ENCODE measurements around the gene ZCCHC24.

Gene ZCCHC24

GRCh38 chr10:79430325-79430905, 15.0 kb downstream of the ZCCHC24 start:
- TF ChIP-seq CTCF (IDR thresholded peaks at IDR 0.05; ENCODE audit: low read depth, low read length), result no peak
- no peak overlapping the region for H3K4me3 ChIP-seq (ENCODE audit: low read depth, low read length)

GRCh38 chr10:79429751-79430150, 15.7 kb downstream of the ZCCHC24 start:
- no peak for TF ChIP-seq CTCF (IDR thresholded peaks at IDR 0.05; ENCODE audit: low read depth, low read length)
- H3K4me3 ChIP-seq (ENCODE audit: low read depth, low read length), result no peak overlapping the region

- no peak for TF ChIP-seq CTCF (IDR thresholded peaks at IDR 0.05; ENCODE audit: low read depth, low read length)
- H3K4me3 ChIP-seq (ENCODE audit: low read depth, low read length), result no peak overlapping the region
These were observed 17.5 kb downstream of the ZCCHC24 start for GRCh38 chr10:79427965-79428364.

- TF ChIP-seq CTCF (IDR thresholded peaks at IDR 0.05; ENCODE audit: low read depth, low read length), result no peak
These were observed 20.3 kb downstream of the ZCCHC24 start for GRCh38 chr10:79425074-79425532.

GRCh38 chr10:79424221-79425073, 21.0 kb downstream of the ZCCHC24 start:
- H3K4me3 ChIP-seq (ENCODE audit: low read depth, low read length), result no peak overlapping the region
- no peak for TF ChIP-seq CTCF (IDR thresholded peaks at IDR 0.05; ENCODE audit: low read depth, low read length)

More at GRCh38 chr10:79425074-79425532, 20.3 kb downstream of the ZCCHC24 start:
- no peak overlapping the region for H3K4me3 ChIP-seq (ENCODE audit: low read depth, low read length)

GRCh38 chr10:79422178-79422892, 23.1 kb downstream of the ZCCHC24 start:
- peak overlapping the region; percentile 20; the same call in 1 of the 2 replicates for H3K4me3 ChIP-seq (ENCODE audit: low read depth, low read length)
- no peak for TF ChIP-seq CTCF (IDR thresholded peaks at IDR 0.05; ENCODE audit: low read depth, low read length)

Data from WI38 (cell line).